HTERT RPE-1 (cell line): ENCODE results near the gene NCK1.

Experiments used
- in situ Hi-C: fragments of 300-500 bp; cut with MboI; formaldehyde crosslinking; loops from 4 replicates; pipeline ENCODE4 v1.14.3; 2020; ENCODE audit warnings: low sequenced_read_pairs

The NCK1 gene

DNA sequence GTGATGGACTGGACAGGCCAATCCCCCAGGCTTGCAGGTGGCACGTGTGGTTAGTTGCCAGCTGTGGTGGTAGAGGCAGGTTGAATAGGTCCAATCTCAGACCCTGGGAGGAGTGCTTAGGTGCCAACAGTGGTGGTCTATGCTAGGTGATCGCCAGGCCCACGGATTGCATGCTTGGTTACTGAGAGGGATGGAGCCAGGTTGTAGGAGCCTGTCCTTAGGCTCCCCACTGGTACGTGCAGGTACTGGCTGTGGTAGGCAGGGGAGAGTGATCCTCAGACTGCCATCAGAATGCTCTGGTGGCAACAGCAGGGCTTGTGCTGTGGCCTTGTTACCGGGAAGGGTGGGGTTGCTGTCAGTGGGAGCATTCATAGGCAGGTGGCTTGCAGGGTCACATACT is 44.7 kb downstream of the NCK1 start:
- in situ Hi-C loops = no loop called here

DNA sequence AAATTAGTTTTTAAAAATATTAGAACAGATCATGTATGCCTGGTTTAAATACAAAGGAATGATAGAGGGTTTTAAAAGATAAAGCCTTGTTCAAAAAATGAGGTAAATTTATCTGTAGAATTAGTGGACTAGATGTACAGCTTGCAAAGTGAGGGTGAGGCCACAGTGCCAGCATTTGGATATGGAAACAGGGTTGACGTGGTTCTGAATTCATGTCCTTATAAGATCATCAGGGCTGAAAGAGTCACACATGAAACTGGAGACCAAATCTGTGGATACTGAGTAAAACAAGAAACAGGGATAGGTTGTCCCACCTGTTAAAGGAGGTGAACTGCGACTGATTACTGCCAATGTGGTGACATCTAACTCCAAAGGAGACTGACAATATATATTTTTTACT is 46.3 kb downstream of the NCK1 start:
- in situ Hi-C loops = no loop called here

DNA sequence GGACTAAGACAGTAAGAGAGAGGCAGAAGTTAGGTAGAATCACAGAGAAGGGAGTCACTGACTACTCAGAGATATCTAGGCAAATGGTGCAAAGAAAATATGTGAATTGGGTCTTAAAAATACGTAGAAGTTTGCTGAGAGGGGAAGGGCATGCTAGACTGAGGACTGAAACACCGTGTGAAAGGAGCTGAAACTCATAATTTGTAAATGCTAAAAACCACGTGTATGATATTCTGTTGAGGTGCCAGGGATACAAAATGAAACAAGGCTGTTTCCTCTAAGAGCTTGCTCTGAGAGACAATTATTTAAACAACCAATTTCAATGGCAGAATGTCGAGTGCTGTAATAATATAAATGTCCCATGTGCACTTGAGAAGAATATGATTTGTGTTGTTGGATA is 47.2 kb downstream of the NCK1 start:
- in situ Hi-C loops = no loop called here

- in situ Hi-C loops = no loop called here
Observed at GRCh38 chr3:136910697-136911096, 48.7 kb downstream of the NCK1 start.

GRCh38 chr3:136913168-136913567 is 51.2 kb downstream of the NCK1 start:
- in situ Hi-C loops = no loop called here

DNA sequence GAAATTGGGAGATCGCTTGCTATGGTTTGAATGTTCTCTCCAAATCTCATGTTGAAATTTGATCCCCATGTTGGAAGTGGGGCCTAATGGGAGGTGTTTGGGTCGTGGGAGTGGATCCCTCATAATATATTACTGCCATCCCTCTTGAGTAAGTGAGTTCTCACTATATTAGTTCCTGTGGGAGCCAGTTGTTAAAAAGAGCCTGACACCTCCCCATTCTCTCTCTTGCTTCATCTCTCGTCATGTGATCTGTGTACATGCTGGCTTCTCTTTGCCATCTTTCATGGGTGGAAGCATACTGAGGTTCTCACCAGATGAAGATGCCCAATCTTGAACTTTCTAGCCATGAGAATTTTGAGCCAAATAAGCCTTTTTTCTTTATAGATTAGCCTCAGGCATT is 52.7 kb downstream of the NCK1 start:
- in situ Hi-C loops = no loop called here

GRCh38 chr3:136916223-136916622 is 54.2 kb downstream of the NCK1 start:
- in situ Hi-C loops = no loop called here

DNA sequence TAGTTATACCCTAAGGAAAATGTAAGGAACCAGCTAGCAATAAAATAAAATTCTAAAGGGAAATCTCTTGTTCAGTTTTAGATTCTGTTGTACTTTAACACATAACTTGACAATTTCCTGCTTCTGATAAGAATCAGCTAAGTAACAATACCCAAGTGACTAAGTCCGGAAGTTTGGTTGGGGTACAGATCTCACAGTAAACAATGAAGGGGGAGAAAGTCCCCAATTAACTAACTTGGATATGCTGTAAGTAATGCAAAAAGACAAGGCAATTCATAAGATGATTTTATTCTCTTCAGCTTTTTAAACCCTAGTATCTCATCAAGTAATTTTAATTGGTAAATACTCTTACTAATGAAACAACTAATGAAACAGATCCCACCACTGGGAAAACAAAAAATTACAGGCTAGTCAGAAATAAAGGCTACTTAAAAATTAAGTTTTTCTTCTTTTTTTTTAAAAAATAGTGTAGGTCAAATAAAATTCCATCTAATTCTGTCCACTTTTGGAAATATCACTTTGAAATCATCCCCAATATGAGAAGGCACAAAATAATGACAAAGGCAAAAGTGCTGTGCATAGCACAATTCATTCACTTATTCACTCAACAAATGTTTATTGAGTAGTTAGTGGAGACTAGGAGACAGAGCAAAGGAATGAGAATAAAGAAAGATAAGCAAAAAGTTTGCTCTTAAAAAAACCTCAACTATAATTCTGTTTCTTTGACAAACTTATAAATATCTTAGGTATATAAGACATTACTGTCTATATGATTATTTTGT is 58.0 kb downstream of the NCK1 start:
- in situ Hi-C loops = no loop called here

GRCh38 chr3:136920904-136921611 is 59.0 kb downstream of the NCK1 start:
- in situ Hi-C loops = no loop called here

DNA sequence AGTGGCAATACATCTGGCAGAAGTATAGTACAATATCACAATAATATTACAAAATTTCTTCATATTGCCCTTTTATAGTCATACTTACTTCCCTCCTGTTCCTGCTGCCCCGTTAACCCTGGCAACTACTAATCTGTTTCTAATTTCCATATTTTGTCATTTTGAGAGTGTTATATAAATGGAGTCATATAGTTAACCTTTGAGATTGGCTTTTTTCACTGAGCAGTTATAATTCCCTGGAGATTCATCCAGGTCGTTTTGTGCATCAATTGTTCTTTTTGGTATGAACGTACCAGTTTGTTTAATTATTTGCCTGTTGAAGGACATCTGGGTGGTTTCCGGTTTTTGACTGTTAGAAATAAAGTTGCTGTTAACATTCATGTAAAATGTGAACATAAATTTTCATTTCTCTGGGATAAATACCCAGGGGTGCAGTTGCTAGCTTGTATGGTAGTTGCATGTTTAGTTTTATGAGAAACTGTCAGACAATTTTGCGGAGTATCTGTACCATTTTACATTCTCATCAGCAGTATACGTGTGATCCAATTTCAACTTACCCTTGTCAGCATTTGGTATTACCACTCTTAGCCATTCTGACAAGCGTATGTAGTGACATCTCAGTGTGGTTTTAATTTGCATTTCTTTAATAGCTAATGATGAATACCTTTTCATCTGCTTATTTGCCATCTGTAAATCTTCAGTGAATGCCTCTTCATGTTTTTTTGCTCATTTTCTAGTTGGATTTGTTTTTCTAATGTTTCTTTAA is 63.6 kb downstream of the NCK1 start:
- in situ Hi-C loops = no loop called here

- in situ Hi-C loops = no loop called here
Observed at GRCh38 chr3:136928240-136928639, 66.2 kb downstream of the NCK1 start.

- in situ Hi-C loops = no loop called here
Observed at GRCh38 chr3:136929977-136930670, 68.1 kb downstream of the NCK1 start.

DNA sequence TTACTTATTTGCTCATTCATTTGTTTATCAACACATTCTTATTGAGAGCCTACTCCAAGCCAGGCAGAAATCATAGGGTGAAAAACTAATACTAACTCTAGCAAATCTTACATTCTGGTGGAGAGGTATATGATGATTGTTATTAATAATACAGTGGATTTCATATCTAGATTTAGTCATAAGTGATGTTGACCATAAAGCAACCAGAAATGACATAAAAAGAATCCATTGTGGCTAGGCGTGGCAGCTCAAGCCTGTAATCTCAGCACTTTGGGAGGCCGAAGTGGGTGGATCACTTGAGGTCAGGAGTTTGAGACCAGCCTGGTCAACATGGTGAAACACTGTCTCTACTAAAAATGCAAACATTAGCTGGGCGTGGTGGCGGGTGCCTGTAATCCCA is 69.6 kb downstream of the NCK1 start:
- in situ Hi-C loops = no loop called here

- in situ Hi-C loops = no loop called here
Observed at GRCh38 chr3:136932523-136932922, 70.5 kb downstream of the NCK1 start.

- in situ Hi-C loops = no loop called here
Observed at GRCh38 chr3:136932978-136933772, 71.2 kb downstream of the NCK1 start.

- in situ Hi-C loops = no loop called here
Observed at GRCh38 chr3:136937175-136937574, 75.2 kb downstream of the NCK1 start.

- in situ Hi-C loops = no loop called here
Observed at GRCh38 chr3:136937851-136938250, 75.8 kb downstream of the NCK1 start.

DNA sequence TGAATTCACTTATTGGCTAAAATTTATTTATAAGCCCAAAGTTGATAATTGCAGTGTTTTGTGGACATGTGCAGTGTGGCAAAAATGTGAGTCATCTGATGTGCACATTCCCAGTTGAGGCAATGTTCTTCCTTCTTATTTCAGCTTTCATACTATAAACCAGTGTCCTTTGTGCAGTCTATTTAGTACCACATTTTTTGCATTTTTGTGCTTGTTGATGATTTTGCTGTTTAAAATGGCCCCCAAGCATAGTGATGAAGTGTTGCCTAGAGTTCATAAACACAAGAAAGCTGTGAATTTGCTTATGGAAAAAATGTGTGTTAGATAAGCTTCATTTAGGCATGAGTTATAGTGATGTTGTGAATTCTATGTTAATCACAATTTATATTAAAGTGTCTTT is 76.3 kb downstream of the NCK1 start:
- in situ Hi-C loops = no loop called here

- in situ Hi-C loops = no loop called here
Observed at GRCh38 chr3:136939489-136939888, 77.5 kb downstream of the NCK1 start.

GRCh38 chr3:136942803-136943202 is 80.8 kb downstream of the NCK1 start:
- in situ Hi-C loops = no loop called here
